SU-DHL-6 (cell line): ENCODE measurements around the gene SLC2A4RG.

Source experiments
- H2AFZ ChIP-seq: fragments of 200-600 bp; sonication (generic); 2 replicates; pipeline ENCODE4 v1.6.1; 2014; ENCODE audit warnings: low read depth, mild to moderate bottlenecking, moderate library complexity, mixed read lengths, antibody characterized with exemption, low read length; ENCODE audit not compliant: severe bottlenecking
- H3F3A ChIP-seq: fragments of 200-600 bp; shearing (Covaris generic); 2 replicates; pipeline ENCODE4 v1.6.0; 2016; ENCODE audit warnings: antibody characterized with exemption, mild to moderate bottlenecking; ENCODE audit not compliant: insufficient read depth
- H3K27ac ChIP-seq: fragments of 200-600 bp; sonication (generic); 2 replicates; pipeline ENCODE4 v1.5.1; 2016; ENCODE audit warnings: low read depth, mild to moderate bottlenecking, low read length, moderate library complexity, mixed read lengths
- H3K27me3 ChIP-seq: fragments of 200-600 bp; sonication (generic), shearing (Covaris generic); 2 replicates; pipeline ENCODE4 v1.6.0; 2014; ENCODE audit warnings: mild to moderate bottlenecking, low read length
- H3K36me3 ChIP-seq: fragments of 200-600 bp; sonication (generic); 2 replicates; pipeline ENCODE4 v1.6.1; 2014; ENCODE audit warnings: mild to moderate bottlenecking, low read length, mixed read lengths
- H3K4me2 ChIP-seq: fragments of 300-600, 200-600 bp; shearing (Covaris generic), sonication (generic); 2 replicates; pipeline ENCODE4 v1.6.0; 2014; ENCODE audit warnings: low read length, low read depth, mild to moderate bottlenecking; ENCODE audit not compliant: poor library complexity, severe bottlenecking
- H3K4me3 ChIP-seq: fragments of 200-600 bp; sonication (generic); 2 replicates; pipeline ENCODE4 v1.5.1; 2014; ENCODE audit warnings: antibody characterized with exemption, low read length, mild to moderate bottlenecking, mixed read lengths; ENCODE audit not compliant: insufficient read depth, poor library complexity, severe bottlenecking
- H3K79me2 ChIP-seq: fragments of 200-600 bp; sonication (generic); 2 replicates; pipeline ENCODE4 v1.6.1; 2014; ENCODE audit warnings: mild to moderate bottlenecking, low read length, moderate library complexity; ENCODE audit not compliant: insufficient read depth
- H3K9ac ChIP-seq: fragments of 200-600 bp; sonication (generic); 2 replicates; pipeline ENCODE4 v1.7.0; 2014; ENCODE audit warnings: mild to moderate bottlenecking, low read length
- H3K9me2 ChIP-seq: fragments of 200-600 bp; sonication (generic); replicated peaks from 2 replicates; pipeline ENCODE4 v1.6.1; 2014; ENCODE audit warnings: low read length; ENCODE audit not compliant: insufficient read depth
- H3K9me3 ChIP-seq: fragments of 200-600 bp; sonication (generic); 2 replicates; pipeline ENCODE4 v1.6.1; 2014; ENCODE audit warnings: low read length, mixed read lengths; ENCODE audit not compliant: insufficient read depth
- H4K20me1 ChIP-seq: fragments of 200-600 bp; sonication (generic); 2 replicates; pipeline ENCODE4 v1.6.1; 2014; ENCODE audit warnings: low read depth, mild to moderate bottlenecking, antibody characterized with exemption, low read length, moderate library complexity, mixed read lengths
- CTCF ChIP-seq: fragments of 200-600 bp; sonication (generic); IDR thresholded peaks from one replicate; pipeline ENCODE4 v1.5.1; 2017; ENCODE audit warnings: antibody characterized with exemption, mild to moderate bottlenecking, low read length, moderate library complexity; ENCODE audit not compliant: insufficient read depth, poor library complexity, severe bottlenecking
- EZH2phosphoT487 ChIP-seq: fragments of 200-600 bp; sonication (generic), shearing (Covaris generic); conservative IDR thresholded peaks from 2 replicates; pipeline ENCODE4 v1.6.1; 2018; ENCODE audit warnings: mild to moderate bottlenecking, antibody characterized with exemption, low read length, moderate library complexity, mixed read lengths

The SLC2A4RG gene

GRCh38 chr20:63765902-63766301, 26.3 kb downstream of the SLC2A4RG start:
- Histone ChIP-seq H3K4me3 (no peak overlapping the region), H3K9me3 (no peaks in the 10 kb centered on the region), H3K4me2 (no peak overlapping the region), H3K9ac (no peak overlapping the region), H4K20me1 (no peaks in the 10 kb centered on the region), H3K9me2 (no peaks in the 10 kb centered on the region), H3K27ac (no peak overlapping the region), H3K36me3 (no peaks in the 10 kb centered on the region), H3K27me3 (no peaks in the 10 kb centered on the region), H3F3A (no peaks in the 10 kb centered on the region), H2AFZ (no peak overlapping the region), H3K79me2 (no peaks in the 10 kb centered on the region)
- TF ChIP-seq EZH2phosphoT487 (no peak), CTCF (no peak)

- no peak overlapping the region for H3K27ac ChIP-seq
- H3F3A ChIP-seq = no peaks in the 10 kb centered on the region
- no peaks in the 10 kb centered on the region for H4K20me1 ChIP-seq
- H2AFZ ChIP-seq = no peak overlapping the region
- no peak overlapping the region for H3K4me3 ChIP-seq
- no peaks in the 10 kb centered on the region for H3K27me3 ChIP-seq
- TF ChIP-seq EZH2phosphoT487 (no peak), CTCF (no peak)
- H3K79me2 ChIP-seq = no peaks in the 10 kb centered on the region
- no peak overlapping the region for H3K4me2 ChIP-seq
- H3K9me3 ChIP-seq = no peaks in the 10 kb centered on the region
- no peaks in the 10 kb centered on the region for H3K9me2 ChIP-seq
- H3K36me3 ChIP-seq = no peaks in the 10 kb centered on the region
- no peak overlapping the region for H3K9ac ChIP-seq
Measured at GRCh38 chr20:63766695-63767426, 27.3 kb downstream of the SLC2A4RG start.

- Histone ChIP-seq H3K27me3 (no peaks in the 10 kb centered on the region), H2AFZ (no peak overlapping the region), H3K9me3 (no peaks in the 10 kb centered on the region), H3F3A (no peaks in the 10 kb centered on the region), H3K4me3 (no peak overlapping the region), H3K9ac (no peak overlapping the region), H4K20me1 (no peaks in the 10 kb centered on the region), H3K36me3 (no peaks in the 10 kb centered on the region), H3K27ac (no peak overlapping the region), H3K79me2 (no peaks in the 10 kb centered on the region), H3K4me2 (no peak overlapping the region), H3K9me2 (no peaks in the 10 kb centered on the region)
- no peak for TF ChIP-seq EZH2phosphoT487
- no peak for TF ChIP-seq CTCF
Measured at GRCh38 chr20:63767456-63767855, 27.9 kb downstream of the SLC2A4RG start.
